Measurements from ENCODE around the gene ATP2B1.

The ATP2B1 gene

GRCh38 chr12:89731089-89731488 lies 22.5 kb upstream of the ATP2B1 start:
- Histone ChIP-seq H3K9ac (ENCODE audit: low read depth, low read length, poor library complexity, severe bottlenecking) (no peak overlapping the region), H3K9me3 (ENCODE audit: insufficient read depth, low read depth, low read length) (no peaks in the 10 kb centered on the region), H3F3A (ENCODE audit: low read depth) (no peaks in the 10 kb centered on the region), H3K4me3 (ENCODE audit: low read length, poor library complexity, severe bottlenecking) (no peak overlapping the region), H3K4me1 (ENCODE audit: insufficient read depth, low read length, poor library complexity, severe bottlenecking) (peaks cover 6% of the 10 kb centered on the region), H3K79me2 (ENCODE audit: insufficient read depth, low read length) (no peaks in the 10 kb centered on the region), H3K9me2 (replicated peaks; ENCODE audit: low read depth, low read length) (no peaks in the 10 kb centered on the region), H3K27me3 (ENCODE audit: insufficient read depth, low read length, poor library complexity, severe bottlenecking) (no peaks in the 10 kb centered on the region), H2AFZ (ENCODE audit: low read length) (no peak overlapping the region), H3K36me3 (ENCODE audit: insufficient read depth, low read length) (no peaks in the 10 kb centered on the region), H4K20me1 (ENCODE audit: insufficient read depth, low read length, poor library complexity, severe bottlenecking) (no peaks in the 10 kb centered on the region), H3K4me2 (ENCODE audit: low read depth, low read length, poor library complexity, severe bottlenecking) (no peak overlapping the region)
- TF ChIP-seq EZH2phosphoT487 (IDR thresholded peaks at IDR 0.05; ENCODE audit: borderline replicate concordance) (no peak), CTCF (conservative IDR thresholded peaks at IDR 0.05; ENCODE audit: low read length) (no peak)

GRCh38 chr12:89729946-89730459 lies 21.4 kb upstream of the ATP2B1 start:
- H3K9ac ChIP-seq (ENCODE audit: low read depth, low read length, poor library complexity, severe bottlenecking), result no peak overlapping the region
- H3K9me3 ChIP-seq (ENCODE audit: insufficient read depth, low read depth, low read length), result no peaks in the 10 kb centered on the region
- no peak overlapping the region for H3K4me2 ChIP-seq (ENCODE audit: low read depth, low read length, poor library complexity, severe bottlenecking)
- H3K79me2 ChIP-seq (ENCODE audit: insufficient read depth, low read length), result no peaks in the 10 kb centered on the region
- no peaks in the 10 kb centered on the region for H3K36me3 ChIP-seq (ENCODE audit: insufficient read depth, low read length)
- H2AFZ ChIP-seq (ENCODE audit: low read length), result no peak overlapping the region
- no peaks in the 10 kb centered on the region for H3K27me3 ChIP-seq (ENCODE audit: insufficient read depth, low read length, poor library complexity, severe bottlenecking)
- H4K20me1 ChIP-seq (ENCODE audit: insufficient read depth, low read length, poor library complexity, severe bottlenecking), result no peaks in the 10 kb centered on the region
- H3K9me2 ChIP-seq (replicated peaks; ENCODE audit: low read depth, low read length), result no peaks in the 10 kb centered on the region
- no peaks in the 10 kb centered on the region for H3F3A ChIP-seq (ENCODE audit: low read depth)
- TF ChIP-seq CTCF (conservative IDR thresholded peaks at IDR 0.05; ENCODE audit: low read length) (no peak), EZH2phosphoT487 (IDR thresholded peaks at IDR 0.05; ENCODE audit: borderline replicate concordance) (no peak)
- H3K4me1 ChIP-seq (ENCODE audit: insufficient read depth, low read length, poor library complexity, severe bottlenecking), result peaks cover 6% of the 10 kb centered on the region
- no peak overlapping the region for H3K4me3 ChIP-seq (ENCODE audit: low read length, poor library complexity, severe bottlenecking)

GRCh38 chr12:89723276-89723675 lies 14.6 kb upstream of the ATP2B1 start:
- TF ChIP-seq EZH2phosphoT487 (IDR thresholded peaks at IDR 0.05; ENCODE audit: borderline replicate concordance), result no peak
- no peak for TF ChIP-seq CTCF (conservative IDR thresholded peaks at IDR 0.05; ENCODE audit: low read length)
- no peaks in the 10 kb centered on the region for H3K9me3 ChIP-seq (ENCODE audit: insufficient read depth, low read depth, low read length)

More at GRCh38 chr12:89723276-89723675, 14.6 kb upstream of the ATP2B1 start:
- Histone ChIP-seq H3K4me1 (ENCODE audit: insufficient read depth, low read length, poor library complexity, severe bottlenecking) (no peaks in the 10 kb centered on the region), H4K20me1 (ENCODE audit: insufficient read depth, low read length, poor library complexity, severe bottlenecking) (no peaks in the 10 kb centered on the region), H3K79me2 (ENCODE audit: insufficient read depth, low read length) (no peaks in the 10 kb centered on the region), H3F3A (ENCODE audit: low read depth) (no peaks in the 10 kb centered on the region), H3K36me3 (ENCODE audit: insufficient read depth, low read length) (no peaks in the 10 kb centered on the region), H3K9ac (ENCODE audit: low read depth, low read length, poor library complexity, severe bottlenecking) (no peak overlapping the region), H2AFZ (ENCODE audit: low read length) (no peak overlapping the region), H3K27me3 (ENCODE audit: insufficient read depth, low read length, poor library complexity, severe bottlenecking) (no peaks in the 10 kb centered on the region), H3K4me2 (ENCODE audit: low read depth, low read length, poor library complexity, severe bottlenecking) (no peak overlapping the region), H3K4me3 (ENCODE audit: low read length, poor library complexity, severe bottlenecking) (no peak overlapping the region), H3K9me2 (replicated peaks; ENCODE audit: low read depth, low read length) (no peaks in the 10 kb centered on the region)
